ENCODE data around the gene SNRNP35.
"Not testable (repeated sequence)": the region's sequence is repeated elsewhere in the genome, so short reads cannot be mapped to it uniquely, and the experiment has no call there.

The SNRNP35 gene

GRCh38 chr12:123457980-123458779 lies at the start of gene SNRNP35:
TSS of gene SNRNP35 (plus strand) at chr12:123458139. CDS start at chr12:123465541, 7,402 bp downstream.
- TF ChIP-seq ZFX (IDR thresholded peaks at IDR 0.05; ENCODE audit: borderline replicate concordance) (no peak), CTCF (IDR thresholded peaks at IDR 0.05) (no peak)
- H3K27ac ChIP-seq, result peak within 1 kb of the TSS; percentile 98

GRCh38 chr12:123408619-123409018 lies 49.3 kb upstream of the SNRNP35 start:
- H3K27ac ChIP-seq, result not testable (repeated sequence)

- H3K27ac ChIP-seq, result not testable (repeated sequence)
Observed at GRCh38 chr12:123409284-123410040, 48.5 kb upstream of the SNRNP35 start.

GRCh38 chr12:123410041-123410412 lies 47.9 kb upstream of the SNRNP35 start:
- TF ChIP-seq CTCF (IDR thresholded peaks at IDR 0.05), result no peak
- TF ChIP-seq ZFX (IDR thresholded peaks at IDR 0.05; ENCODE audit: borderline replicate concordance), result no peak
- no peak overlapping the region for H3K27ac ChIP-seq

GRCh38 chr12:123421314-123421713 lies 36.6 kb upstream of the SNRNP35 start:
- no peak overlapping the region for H3K27ac ChIP-seq
- TF ChIP-seq ZFX (IDR thresholded peaks at IDR 0.05; ENCODE audit: borderline replicate concordance) (no peak), CTCF (IDR thresholded peaks at IDR 0.05) (no peak; the same call in 1 of the 2 replicates)

- H3K27ac ChIP-seq, result no peak overlapping the region
- TF ChIP-seq CTCF (IDR thresholded peaks at IDR 0.05) (no peak), ZFX (IDR thresholded peaks at IDR 0.05; ENCODE audit: borderline replicate concordance) (no peak)
Observed at GRCh38 chr12:123427036-123427769, 30.7 kb upstream of the SNRNP35 start.

GRCh38 chr12:123428591-123428990 lies 29.3 kb upstream of the SNRNP35 start:
- H3K27ac ChIP-seq, result no peak overlapping the region
- TF ChIP-seq CTCF (IDR thresholded peaks at IDR 0.05) (no peak), ZFX (IDR thresholded peaks at IDR 0.05; ENCODE audit: borderline replicate concordance) (no peak)

GRCh38 chr12:123429101-123429500 lies 28.8 kb upstream of the SNRNP35 start:
- H3K27ac ChIP-seq, result not testable (repeated sequence)

- not testable (repeated sequence) for H3K27ac ChIP-seq
Observed at GRCh38 chr12:123431951-123432817, 25.8 kb upstream of the SNRNP35 start.
